GM21423 (cell line): ENCODE data around the gene NPTX2.

Source experiments
- ATAC-seq: cut with Tn5 transposase; IDR thresholded peaks from one replicate; pipeline ENCODE4 v1.9.1; 2021; ENCODE audit warnings: mild to moderate bottlenecking, moderate library complexity; ENCODE audit not compliant: unreplicated experiment

Gene NPTX2

DNA sequence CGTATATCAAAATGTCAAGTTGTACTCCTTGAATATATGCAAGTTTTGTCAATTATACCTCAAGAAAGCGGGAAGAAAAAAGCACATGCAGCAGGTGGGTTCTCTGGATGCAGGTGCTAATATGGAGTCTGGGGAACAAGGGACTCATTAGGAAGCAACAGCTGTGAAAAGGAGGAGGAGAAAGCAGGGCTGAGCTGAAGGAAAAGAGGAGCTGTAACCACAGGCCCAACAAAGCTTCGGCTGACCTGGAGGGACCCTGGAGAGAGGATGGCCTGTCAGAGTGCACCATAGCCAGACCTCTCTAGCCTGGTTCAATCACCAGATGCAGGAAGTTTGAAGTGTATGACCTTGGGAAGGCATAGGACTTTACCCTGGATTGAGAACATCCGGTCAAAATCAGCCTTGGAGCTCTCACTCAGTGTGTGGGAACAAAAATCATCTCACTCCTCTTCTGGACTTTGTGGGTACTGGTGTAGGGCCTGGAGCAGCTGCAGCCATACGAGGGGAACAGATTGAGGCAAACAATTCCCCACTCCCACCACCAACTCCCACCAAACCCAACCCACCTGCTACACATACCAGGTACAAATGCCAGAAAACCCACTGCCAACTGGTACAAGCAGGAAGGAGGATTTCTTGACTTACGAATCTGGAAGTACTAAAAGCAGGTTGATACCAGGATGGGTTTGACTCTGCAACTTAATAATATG lies 36.7 kb downstream of the NPTX2 start:
- ATAC-seq = no peak

DNA sequence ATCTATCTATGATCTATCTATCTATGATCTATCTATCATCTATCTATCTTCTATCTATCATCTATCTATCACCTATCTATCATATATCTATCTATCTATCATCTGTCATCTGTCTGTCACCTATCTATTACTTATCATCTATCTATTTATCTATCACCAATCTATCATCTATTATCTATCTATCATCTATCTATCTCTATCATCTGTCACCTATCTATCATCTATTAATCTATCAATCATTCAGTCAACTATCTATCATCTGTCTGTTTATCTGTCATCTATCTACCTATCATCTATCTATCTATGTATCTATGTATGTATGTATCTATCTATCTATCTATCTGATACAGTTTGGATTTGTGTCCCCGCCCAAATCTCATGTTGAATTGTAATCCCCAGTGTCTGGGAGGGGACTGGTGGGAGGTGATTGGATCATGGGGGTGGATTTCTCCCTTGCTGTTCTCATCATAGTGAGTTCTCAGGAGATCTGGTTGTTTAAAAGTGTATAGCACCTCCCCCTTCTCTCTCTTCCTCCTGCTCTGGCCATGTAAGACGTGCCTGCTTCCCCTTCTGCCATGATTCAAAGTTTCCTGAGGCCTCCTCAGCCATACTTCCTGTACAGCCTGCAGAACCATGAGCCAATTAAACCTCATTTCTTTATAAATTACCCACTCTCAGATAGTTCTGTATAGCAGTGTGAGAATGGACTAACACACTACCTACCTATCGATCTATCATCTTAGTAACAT lies 37.6 kb downstream of the NPTX2 start:
- ATAC-seq = no peak

DNA sequence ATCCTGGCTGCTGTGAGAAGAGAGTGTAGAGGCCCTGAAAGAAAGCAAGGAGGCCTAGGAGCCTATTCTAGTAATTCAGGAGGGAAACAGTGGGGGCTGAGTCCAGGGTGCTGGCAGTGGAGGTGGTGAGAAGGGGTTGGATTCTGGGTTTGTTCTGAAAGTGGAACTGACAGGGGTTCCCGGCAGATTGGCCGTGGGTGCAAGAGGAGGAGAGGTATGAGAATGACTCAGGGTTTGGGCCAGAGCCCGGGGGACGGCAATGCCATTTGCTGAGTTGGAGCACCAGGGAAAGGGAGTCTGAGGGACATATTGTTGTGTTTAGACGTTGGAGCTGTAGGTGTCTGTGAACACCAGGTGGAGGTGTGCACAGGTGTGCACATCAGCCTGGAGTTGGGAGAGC lies 38.5 kb downstream of the NPTX2 start:
- no peak for ATAC-seq

DNA sequence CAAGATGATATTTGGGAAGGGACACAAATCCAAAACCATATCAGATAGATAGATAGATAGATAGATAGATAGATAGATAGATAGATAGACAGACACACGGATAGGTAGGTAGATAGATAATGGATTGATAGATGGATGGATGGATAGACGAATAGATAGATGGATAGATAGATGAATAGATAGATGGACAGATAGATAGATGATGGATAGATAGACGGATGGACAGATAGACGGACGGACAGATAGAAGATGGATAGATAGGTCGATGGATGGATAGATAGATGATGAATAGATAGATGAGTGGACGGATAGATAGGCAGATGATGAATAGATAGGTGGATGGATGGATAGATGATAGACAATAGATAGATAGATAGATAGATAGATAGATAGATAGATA lies 39.8 kb downstream of the NPTX2 start:
- ATAC-seq = no peak

DNA sequence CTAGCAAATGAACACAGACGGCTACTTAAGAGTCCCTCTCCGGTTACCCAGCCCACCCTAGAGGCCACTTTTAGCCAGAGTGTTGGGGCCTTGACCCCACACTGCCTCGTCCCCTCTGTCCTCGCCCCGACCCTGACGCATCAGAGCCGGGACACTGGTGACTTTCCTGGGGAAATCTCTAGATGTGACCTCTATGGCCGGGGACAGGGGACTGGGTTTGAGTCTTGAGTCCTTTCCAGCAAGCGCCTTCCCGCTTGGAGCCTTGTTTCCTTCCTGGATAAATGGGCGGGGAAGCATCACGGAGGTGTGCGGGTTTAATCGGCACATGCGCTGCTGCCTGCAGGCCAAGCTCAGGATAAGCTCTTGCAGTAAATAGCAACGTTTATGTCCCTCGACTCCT lies 40.7 kb downstream of the NPTX2 start:
- ATAC-seq = no peak

DNA sequence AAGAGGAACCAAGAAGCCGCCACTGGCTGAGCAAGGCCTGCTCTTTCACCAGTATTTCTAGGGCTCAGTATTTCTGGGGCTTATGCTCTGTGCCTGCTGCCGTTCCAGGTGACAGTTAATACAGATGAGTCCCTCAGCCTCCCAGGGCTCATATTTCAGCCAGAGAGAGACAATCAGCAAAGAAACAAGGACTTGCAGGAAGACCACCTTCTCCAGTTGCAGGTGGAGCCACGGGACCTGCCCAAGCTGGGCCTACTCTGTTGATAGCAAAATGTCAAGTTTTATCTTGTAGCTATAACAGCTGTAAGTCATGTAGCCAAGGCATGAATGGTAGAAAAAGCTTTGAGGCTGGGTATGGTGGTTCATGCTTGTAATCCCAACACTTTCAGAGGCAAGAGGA lies 42.7 kb downstream of the NPTX2 start:
- no peak for ATAC-seq

DNA sequence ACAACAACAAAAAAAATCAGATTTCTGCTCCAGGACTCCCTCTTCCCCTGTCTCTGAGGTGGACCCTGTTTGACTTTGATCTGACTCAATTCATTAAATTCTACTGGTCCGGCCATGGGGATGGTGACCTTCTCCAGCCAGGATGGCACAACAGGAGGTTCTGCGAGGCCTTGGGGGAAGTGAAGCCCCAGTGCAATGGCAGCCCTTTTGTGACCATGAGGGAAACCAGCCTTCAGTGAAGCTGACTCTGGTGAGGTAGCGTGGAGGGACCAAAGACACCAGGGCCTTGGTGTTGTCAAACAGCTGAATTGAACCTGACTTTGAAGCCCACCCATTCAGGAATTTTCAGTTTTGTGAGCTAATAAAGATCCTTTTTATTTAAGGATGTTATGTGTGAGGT lies 44.5 kb downstream of the NPTX2 start:
- ATAC-seq = no peak

DNA sequence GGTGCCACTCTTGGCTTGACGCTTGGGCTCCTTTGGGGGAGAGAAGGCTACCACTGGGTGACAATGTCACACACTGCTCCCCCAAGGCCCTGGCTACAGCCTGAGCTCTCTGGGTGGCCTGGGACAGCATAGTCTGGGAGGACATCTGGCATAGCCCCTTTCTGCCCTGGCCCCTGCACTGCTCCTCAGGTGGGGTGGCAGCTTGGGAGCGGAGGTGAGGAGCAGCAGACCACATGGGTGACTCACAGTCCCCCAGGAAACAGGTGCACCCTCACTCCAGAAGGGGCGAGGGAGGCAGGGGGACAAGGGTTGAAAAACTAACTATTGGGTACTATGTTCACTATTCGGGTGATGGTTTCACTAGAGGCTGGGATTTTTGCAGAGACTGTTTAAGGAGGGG lies 45.2 kb downstream of the NPTX2 start:
- no peak for ATAC-seq

DNA sequence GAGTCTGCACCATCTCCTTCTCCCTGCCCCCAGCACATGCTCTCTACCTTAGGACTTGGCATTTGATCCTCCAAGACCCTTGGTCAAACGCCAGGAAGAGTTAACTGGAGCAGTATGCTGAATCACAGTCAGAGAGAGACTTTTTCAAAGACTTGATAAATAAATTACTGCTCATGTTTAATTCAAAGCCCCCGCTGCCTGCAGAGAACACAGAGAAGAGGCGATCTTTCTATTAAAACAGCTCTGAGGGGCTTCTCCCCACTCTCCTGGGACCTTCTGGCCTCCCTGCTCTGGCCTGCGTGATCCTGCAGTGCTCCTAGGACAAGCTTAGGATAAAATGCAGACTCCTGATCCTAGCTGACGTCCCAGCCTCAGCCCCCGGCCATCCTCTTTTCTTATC lies 47.8 kb downstream of the NPTX2 start:
- no peak for ATAC-seq

DNA sequence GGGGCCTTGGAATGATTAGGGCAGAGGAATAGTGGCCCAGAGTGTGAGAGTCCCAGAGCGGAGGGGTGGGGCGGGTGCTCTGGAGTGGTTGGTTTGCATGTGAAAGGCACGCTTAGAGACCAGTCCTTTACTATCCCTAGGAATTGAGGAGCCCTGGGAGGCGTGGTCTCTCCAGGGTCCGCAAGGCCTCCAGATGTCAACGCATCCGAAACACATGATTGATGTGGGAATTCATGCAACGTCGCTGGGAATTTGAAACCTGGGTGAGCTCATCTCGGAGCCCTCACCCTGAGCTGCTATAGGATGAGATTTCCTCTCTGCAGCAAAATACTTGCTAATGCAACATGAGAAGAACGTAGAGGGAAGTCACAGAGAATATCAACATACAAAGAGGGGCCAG lies 51.2 kb downstream of the NPTX2 start:
- no peak for ATAC-seq

DNA sequence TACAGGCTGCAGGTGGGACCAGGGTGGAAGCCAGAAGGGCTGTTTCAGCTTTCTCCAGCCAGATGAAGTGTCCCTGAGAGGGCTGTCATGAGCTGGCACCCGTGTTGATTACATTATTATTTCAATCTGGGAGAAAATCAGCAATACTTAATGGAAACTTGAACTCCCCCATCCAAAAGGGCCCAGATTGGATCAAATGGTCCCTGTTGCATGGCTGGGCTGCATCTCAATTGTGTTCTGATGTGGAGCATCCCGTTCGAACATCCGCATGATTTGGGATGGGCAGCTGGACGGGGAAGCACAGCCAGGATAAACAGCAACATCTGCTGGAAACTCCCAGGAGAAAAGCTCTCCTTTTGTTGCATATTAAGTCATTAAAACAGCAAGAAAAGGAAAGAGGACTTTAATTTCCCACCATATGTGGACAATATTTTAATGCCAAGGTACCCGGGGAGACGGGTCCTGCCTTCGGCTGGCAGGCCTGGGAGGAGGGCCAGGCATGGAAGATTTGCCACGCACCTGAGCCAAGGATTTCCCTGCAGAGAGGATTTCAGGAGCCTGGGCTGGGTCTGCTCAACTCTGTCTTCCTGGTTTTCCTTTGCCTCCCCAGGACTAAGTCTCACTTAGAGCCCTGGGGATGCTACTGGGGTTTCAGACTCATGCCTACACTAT lies 52.4 kb downstream of the NPTX2 start:
- no peak for ATAC-seq

DNA sequence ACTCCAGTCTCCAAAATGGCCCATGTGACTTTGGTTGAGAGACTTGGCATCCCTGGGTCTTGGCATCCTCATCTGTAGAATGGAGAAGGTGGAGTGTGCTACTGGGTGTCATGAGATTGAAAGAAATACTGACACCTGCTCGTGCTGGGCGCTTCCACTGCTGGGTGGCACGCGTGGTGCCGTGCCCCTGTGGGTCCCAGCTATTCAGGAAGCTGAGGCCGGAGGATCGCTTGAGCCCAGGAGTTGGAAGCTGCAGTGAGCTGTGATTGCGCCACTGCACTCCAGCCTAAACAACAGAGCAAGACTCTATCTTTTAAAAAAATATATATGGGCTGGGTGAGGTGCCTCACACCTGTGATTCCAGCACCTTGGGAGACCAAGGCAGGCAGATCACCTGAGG lies 53.1 kb downstream of the NPTX2 start:
- ATAC-seq = no peak

DNA sequence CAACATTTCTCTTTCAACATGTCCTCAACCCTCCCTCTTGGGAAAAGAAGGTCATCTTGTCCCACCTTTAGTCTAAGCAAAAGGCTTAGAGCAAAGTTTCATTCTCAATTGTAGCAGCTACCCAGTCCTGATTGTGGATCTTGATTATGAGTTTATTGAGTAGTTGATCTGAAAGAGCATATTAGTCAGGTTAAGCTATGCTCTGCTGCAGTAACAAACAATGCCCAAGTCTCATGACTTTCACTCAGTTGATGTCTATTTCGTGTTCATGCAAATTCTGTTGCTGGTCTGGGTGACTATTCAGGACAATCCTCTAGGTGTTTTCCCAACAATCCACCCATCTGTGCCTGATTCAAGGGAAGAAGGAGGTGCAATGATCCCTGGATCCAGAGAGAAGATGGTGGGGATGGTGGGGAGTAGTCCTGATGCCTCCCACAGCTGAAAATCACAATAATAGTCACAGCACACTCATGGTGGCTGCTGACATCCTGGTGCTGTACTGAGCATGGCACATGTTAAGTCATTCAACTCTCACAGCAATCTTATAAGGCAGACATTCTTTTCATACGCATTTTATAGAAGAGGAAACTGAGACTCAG lies 54.7 kb downstream of the NPTX2 start:
- ATAC-seq = no peak

DNA sequence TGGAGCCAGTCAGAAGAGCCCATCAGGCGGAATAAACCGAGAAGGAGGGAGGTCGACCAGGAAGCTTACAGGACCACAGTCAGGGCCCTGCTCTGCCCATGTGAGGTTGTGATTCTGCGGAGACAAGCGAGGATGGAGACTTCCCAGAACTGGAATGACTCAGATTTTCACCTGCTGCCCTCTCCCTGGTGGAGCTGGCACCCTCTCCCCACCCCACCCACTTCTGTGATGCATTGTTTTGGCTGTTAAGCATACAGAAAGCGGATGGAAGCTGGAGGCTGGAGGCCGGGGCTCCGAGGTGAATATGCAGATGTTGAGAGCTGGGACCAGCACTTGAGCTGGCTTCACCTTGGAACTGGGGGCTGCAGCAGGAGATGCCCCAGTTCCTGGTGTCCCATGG lies 57.4 kb downstream of the NPTX2 start:
- no peak for ATAC-seq

DNA sequence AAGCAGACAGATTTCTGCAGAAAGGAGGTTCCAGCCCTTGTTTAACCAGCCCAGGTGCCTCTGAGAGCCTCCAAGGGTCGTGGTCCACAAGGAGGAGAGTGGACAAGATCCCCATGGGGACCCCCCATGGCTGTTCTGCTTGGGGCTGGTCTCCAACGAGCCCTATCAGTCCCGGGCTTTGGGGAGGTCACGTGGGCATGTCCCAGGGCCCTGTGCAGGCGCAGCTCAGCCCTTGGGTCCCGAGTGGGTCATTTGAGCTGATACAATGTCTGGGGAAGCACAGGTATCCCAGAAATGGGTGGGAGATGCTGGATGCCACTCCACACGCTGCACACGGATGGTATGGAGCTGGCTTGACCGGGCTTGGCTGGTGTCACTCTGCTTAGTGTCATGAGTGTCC lies 57.8 kb downstream of the NPTX2 start:
- no peak for ATAC-seq

DNA sequence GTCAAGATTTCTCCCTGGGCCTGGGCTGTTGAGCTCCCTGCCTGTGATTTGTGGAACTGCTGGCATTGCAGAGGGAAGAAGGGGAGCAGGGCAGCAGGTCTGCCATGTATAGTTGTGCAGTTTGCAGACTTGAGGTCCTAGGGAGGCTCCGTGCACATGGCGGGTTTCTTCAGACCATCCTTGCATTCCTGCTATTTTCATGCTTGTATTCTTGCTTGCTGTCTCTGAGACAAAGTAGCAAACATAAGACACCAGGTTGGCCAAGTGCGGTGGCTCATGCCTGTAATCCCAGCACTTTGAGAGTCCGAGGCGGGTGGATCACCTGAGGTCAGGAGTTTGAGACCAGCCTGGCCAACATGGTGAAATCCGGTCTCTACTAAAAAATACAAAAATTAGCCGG lies 61.1 kb downstream of the NPTX2 start:
- no peak for ATAC-seq
